Duodenal mucosa (tissue), 2 donors: Measurements from ENCODE around the gene PCGF3.

Experiments used
- H3K27ac ChIP-seq: one replicate; pipeline ENCODE4 v1.7.0; 2013; ENCODE audit warnings: low read depth, low read length
- H3K27me3 ChIP-seq, 2 donors: one replicate each; pipeline ENCODE4 v1.7.0; 2013; ENCODE audit warnings: low read length in 2 of 2, control low read depth in 1 of 2; ENCODE audit not compliant: insufficient read depth in 2 of 2, control insufficient read depth in 1 of 2
- H3K36me3 ChIP-seq, 2 donors: one replicate each; pipeline ENCODE4 v1.7.0; 2013; ENCODE audit warnings: low read length in 2 of 2, control low read depth in 1 of 2; ENCODE audit not compliant: insufficient read depth in 2 of 2, control insufficient read depth in 1 of 2
- H3K4me1 ChIP-seq, 2 donors: one replicate each; pipeline ENCODE4 v1.7.0; 2013; ENCODE audit warnings: low read length in 2 of 2, control low read depth in 1 of 2; ENCODE audit not compliant: insufficient read depth in 2 of 2, control insufficient read depth in 1 of 2
- H3K4me3 ChIP-seq, 2 donors: one replicate each; pipeline ENCODE4 v1.7.0; 2013; ENCODE audit warnings: low read length in 2 of 2, low read depth in 1 of 2
- H3K9ac ChIP-seq, 2 donors: one replicate each; pipeline ENCODE4 v1.7.0; 2013; ENCODE audit warnings: low read length in 2 of 2, low read depth in 1 of 2
- H3K9me3 ChIP-seq, 2 donors: one replicate each; pipeline ENCODE4 v1.7.0; 2013; ENCODE audit warnings: low read length in 2 of 2, control low read depth in 1 of 2; ENCODE audit not compliant: control insufficient read depth in 1 of 2

PCGF3 gene

DNA sequence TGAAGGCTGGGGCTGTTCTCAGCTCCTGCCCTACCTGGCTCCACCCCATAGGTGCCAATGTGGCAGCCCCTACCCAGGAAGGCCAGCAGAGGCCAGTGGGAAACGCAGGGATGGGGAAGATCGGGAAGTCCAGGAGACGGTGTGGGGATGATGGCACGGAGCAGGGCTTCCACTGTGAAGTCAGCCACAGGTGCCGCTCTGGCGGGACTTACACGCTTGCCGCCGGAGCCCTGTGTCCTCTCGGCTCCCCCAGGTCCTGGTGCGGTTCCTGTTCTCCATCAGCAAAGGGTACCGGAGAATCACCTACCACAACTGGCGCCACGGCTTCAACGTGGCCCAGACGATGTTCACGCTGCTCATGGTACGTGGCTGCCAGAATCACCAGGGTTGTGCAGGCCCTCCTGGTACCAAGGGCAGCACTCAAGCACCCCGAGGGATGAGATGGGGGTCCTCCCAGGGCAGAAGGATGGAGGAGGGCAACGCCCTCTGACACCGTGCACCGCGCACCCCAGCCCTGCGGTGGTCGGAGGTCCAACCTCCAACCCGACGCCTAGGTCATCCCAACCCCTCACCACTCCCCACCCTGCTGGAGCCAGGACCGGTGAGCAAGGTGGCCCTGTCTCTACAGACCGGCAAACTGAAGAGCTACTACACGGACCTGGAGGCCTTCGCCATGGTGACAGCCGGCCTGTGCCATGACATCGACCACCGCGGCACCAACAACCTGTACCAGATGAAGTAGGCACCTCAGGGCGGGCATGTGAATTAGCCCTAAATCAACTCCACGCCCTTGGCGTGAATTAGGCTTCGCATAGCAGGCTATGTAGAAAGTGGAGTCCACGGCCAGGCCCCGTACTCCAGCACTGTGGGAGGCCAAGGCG is 43.5 kb upstream of the PCGF3 start:
- no peak overlapping the region for H3K9ac ChIP-seq
- H3K27ac ChIP-seq = no peak overlapping the region
- H3K27me3 ChIP-seq = peaks cover 0 to 3% of the 10 kb centered on the region in 2 donors
- no peaks in the 10 kb centered on the region for H3K9me3 ChIP-seq
- H3K36me3 ChIP-seq = no peaks in the 10 kb centered on the region
- H3K4me1 ChIP-seq = no peaks in the 10 kb centered on the region
- no peak overlapping the region for H3K4me3 ChIP-seq

- Histone ChIP-seq H3K27me3 (peaks cover 0 to 3% of the 10 kb centered on the region in 2 donors), H3K4me3 (peak overlapping the region; percentile 70), H3K36me3 (no peaks in the 10 kb centered on the region), H3K9ac (peak overlapping the region in 1 of 2 donors; percentile 61), H3K9me3 (no peaks in the 10 kb centered on the region), H3K27ac (no peak overlapping the region), H3K4me1 (no peaks in the 10 kb centered on the region)
Observed at GRCh38 chr4:663046-663437, 42.6 kb upstream of the PCGF3 start.

DNA sequence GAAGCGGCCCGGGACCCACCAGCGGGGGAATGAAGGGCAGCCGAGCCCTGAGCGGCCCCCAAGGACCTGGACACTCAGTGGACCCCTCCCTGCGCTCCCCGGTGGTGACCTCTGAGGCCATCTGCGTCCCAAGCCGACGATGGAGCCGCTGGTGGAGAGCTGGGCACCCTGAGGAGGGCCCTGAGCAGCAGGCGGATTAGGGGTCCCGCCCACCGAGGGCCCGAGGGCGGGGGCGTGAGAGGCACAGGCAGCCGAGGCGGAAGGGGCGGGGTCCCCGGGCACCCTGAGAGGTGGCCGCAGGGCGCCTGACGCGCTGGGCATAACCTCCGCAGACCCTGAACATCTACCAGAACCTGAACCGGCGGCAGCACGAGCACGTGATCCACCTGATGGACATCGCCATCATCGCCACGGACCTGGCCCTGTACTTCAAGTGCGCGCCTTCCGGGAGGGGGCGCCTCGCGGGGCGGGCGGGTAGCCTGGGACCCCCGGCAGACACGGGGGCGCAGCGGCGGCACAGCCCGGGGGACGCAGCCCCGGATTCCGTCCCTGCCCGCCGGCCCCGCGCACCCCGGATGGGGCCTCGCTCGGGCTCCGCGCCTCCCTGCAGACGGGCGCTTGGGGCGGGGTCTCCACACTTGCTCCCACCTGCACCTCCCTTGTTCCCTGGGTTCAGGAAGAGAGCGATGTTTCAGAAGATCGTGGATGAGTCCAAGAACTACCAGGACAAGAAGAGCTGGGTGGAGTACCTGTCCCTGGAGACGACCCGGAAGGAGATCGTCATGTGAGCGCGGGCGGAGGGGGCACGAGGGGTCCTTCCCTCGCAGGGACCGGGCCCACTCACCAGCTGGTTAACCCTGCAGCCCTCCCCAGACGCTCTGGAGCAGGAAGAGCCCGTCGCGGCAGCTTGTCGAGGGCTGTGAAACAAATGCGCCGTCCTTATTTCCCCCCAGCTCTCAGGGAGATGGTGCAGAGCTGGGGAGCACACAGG is 41.9 kb upstream of the PCGF3 start:
- Histone ChIP-seq H3K36me3 (no peaks in the 10 kb centered on the region), H3K4me3 (peak overlapping the region; percentile 70), H3K4me1 (no peaks in the 10 kb centered on the region), H3K27ac (no peak overlapping the region), H3K9ac (peak overlapping the region in 1 of 2 donors; percentile 61), H3K9me3 (no peaks in the 10 kb centered on the region), H3K27me3 (peaks cover 0 to 3% of the 10 kb centered on the region in 2 donors)

DNA sequence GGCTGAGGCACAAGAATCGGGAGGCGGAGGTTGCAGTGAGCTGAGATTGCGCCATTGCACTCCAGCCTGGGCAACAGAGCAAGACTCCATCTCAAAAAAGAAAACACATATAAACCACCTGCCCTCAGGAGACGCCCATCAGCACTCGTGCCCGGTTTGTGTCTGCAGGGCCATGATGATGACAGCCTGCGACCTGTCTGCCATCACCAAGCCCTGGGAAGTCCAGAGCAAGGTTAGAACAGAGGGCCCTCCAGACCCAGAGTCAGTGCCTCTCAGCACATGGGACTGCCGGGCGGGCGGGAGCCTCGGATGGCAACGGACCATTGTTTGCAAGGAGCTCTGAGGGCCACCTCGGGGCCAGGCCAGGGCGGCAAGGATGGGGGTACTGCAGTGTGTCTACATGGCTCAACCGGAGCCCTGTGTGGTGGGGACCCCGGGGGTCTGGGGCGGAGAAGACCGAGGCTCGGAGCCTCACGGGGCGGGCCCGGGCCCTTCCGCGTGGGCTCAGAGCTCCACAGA is 40.9 kb upstream of the PCGF3 start:
- Histone ChIP-seq H3K9me3 (no peaks in the 10 kb centered on the region), H3K4me1 (no peaks in the 10 kb centered on the region), H3K36me3 (no peaks in the 10 kb centered on the region), H3K4me3 (no peak overlapping the region), H3K27ac (no peak overlapping the region), H3K27me3 (peaks cover 0 to 3% of the 10 kb centered on the region in 2 donors), H3K9ac (no peak overlapping the region)

- H3K36me3 ChIP-seq = peaks cover 0 to under 1% of the 10 kb centered on the region in 2 donors
- no peak overlapping the region for H3K9ac ChIP-seq
- no peak overlapping the region for H3K4me3 ChIP-seq
- peaks cover 0 to 3% of the 10 kb centered on the region in 2 donors for H3K27me3 ChIP-seq
- no peaks in the 10 kb centered on the region for H3K9me3 ChIP-seq
- H3K27ac ChIP-seq = no peak overlapping the region
- H3K4me1 ChIP-seq = no peaks in the 10 kb centered on the region
Observed at GRCh38 chr4:665381-665750, 40.3 kb upstream of the PCGF3 start.

GRCh38 chr4:665751-666435 is 39.7 kb upstream of the PCGF3 start:
- Histone ChIP-seq H3K36me3 (peaks cover 0 to 6% of the 10 kb centered on the region in 2 donors), H3K4me3 (no peak overlapping the region), H3K4me1 (no peaks in the 10 kb centered on the region), H3K27ac (no peak overlapping the region), H3K9me3 (no peaks in the 10 kb centered on the region), H3K27me3 (peaks cover 0 to 3% of the 10 kb centered on the region in 2 donors), H3K9ac (no peak overlapping the region)

GRCh38 chr4:666436-666810 is 39.2 kb upstream of the PCGF3 start:
- no peak overlapping the region for H3K27ac ChIP-seq
- no peak overlapping the region for H3K4me3 ChIP-seq
- peaks cover 0 to 3% of the 10 kb centered on the region in 2 donors for H3K27me3 ChIP-seq
- H3K9ac ChIP-seq = no peak overlapping the region
- H3K4me1 ChIP-seq = no peaks in the 10 kb centered on the region
- no peaks in the 10 kb centered on the region for H3K9me3 ChIP-seq
- H3K36me3 ChIP-seq = peaks cover 1 to 11% of the 10 kb centered on the region in 2 donors

DNA sequence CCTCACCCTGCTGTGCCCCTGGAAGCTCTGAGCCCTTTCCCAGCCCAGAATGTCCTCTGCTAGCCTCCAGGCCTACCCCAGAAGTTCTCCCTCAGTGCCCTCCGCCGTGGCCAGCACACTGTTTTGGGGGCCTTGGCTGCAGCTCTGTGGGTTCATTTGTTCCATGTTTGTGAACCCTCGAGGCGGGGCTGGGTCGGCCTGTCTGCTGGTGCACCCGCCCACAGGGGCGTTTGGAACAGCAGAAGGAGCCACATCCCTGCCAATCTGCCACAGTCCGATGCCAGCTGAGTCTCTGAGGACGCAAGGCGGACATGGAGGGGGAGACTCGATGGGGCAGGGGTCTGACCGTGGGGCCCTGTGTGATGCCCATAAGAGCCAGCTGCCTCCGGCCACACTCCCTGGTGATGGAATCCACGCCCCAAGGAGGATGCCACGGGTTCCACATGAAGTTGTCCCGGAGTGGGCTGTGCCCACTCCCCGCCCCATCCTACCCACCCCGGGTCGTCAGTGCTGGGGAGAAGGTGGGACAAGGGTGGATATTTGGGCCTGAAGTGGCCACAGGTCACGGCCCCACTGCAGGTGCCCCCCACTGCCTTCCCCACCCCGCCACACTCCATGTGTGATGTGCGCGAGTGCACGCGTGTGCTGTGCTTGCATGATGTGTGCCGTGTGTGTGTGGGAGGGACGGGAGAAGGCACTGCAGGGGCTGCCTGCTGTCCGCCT is 38.6 kb upstream of the PCGF3 start:
- Histone ChIP-seq H3K36me3 (peaks cover 7 to 17% of the 10 kb centered on the region in 2 donors), H3K27ac (no peak overlapping the region), H3K4me3 (no peak overlapping the region), H3K9me3 (no peaks in the 10 kb centered on the region), H3K4me1 (no peaks in the 10 kb centered on the region), H3K9ac (no peak overlapping the region), H3K27me3 (peaks cover 0 to 3% of the 10 kb centered on the region in 2 donors)

- H3K9ac ChIP-seq = no peak overlapping the region
- no peaks in the 10 kb centered on the region for H3K4me1 ChIP-seq
- H3K9me3 ChIP-seq = no peaks in the 10 kb centered on the region
- H3K4me3 ChIP-seq = no peak overlapping the region
- H3K27ac ChIP-seq = no peak overlapping the region
- peaks cover 10 to 22% of the 10 kb centered on the region in 2 donors for H3K36me3 ChIP-seq
- peaks cover 0 to 3% of the 10 kb centered on the region in 2 donors for H3K27me3 ChIP-seq
Observed at GRCh38 chr4:667545-667925, 38.1 kb upstream of the PCGF3 start.
